GM21717 (cell line): ENCODE measurements around the gene CNTNAP5.
"Not testable (repeated sequence)": the region's sequence is repeated elsewhere in the genome, so short reads cannot be mapped to it uniquely, and the experiment has no call there.

ENCODE experiments used
- ATAC-seq: cut with Tn5 transposase; IDR thresholded peaks from one replicate; pipeline ENCODE4 v1.9.1; 2021; ENCODE audit warnings: mild to moderate bottlenecking, moderate library complexity; ENCODE audit not compliant: unreplicated experiment

Gene CNTNAP5

DNA sequence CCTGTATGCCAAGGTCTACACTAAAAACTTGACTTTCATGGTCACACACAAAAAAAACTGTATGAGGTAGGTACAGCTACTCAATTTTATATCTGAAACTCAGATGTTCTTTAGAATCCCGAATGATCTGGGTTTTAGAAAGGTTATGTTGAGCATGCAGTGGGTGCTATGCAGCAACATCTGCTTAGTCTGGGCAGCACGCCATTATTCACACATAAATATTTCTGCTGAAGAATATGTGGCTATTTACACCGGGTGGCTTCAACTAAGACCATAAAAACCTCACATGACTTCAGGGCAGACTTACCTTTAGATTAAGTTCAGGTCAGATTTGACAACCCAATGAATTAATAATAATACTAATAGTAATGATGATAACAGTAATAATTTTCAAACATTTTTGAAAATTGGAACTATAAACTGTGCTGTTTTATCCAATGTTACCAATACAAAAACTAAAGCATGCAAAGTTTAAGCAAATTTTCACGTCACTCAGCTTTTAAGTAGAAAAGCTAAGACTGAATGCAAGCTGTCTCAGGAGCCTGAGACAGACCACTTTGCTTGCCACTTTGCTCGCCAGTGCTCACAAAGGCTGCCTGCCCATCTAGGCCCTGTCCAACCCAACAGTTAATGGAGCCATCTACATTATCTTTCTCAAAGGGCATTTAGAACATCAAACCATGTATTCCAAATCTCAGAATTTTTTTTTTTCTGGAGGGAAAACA is 292.0 kb downstream of the CNTNAP5 start:
- ATAC-seq, result no peak

DNA sequence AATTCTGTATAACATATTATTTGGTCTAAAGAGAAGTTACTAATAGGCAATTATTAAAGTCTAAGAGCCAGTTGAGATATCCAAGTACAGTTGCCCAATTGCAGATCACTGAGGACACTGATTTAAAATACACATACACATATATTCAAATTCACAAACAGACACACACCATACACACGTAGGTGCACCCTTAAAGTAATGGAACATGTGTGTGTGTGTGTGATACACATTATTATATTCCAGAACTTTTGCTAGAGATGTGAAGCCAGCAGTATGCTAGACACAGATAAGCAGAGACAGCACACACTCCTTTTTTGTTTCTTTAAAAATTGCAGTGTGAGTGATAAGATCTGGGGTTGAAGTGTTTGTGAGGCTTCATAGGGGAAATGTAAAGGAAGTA is 292.5 kb downstream of the CNTNAP5 start:
- no peak for ATAC-seq

DNA sequence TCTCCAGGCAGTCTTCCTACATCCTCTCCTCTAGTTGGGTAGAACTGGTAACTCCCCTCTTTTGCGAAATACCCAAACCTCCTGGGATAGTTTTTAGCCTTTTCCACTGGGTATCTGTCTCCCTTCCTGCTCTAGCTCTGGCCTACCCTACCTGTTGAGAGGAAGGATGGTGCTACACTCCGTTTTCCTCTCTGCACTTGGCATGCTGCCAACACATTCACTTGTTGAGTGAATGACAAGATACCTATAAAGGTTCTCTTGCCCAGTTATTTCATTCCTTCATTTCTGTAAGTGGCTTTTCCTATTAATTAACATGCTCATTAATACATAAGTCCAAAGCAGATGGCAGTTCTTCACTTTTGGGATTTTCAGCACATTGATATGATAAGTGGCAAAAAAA is 293.8 kb downstream of the CNTNAP5 start:
- ATAC-seq, result no peak

- ATAC-seq, result no peak
Measured at GRCh38 chr2:124319577-124319976, 294.5 kb downstream of the CNTNAP5 start.

- no peak for ATAC-seq
Measured at GRCh38 chr2:124320051-124320688, 295.1 kb downstream of the CNTNAP5 start.

- ATAC-seq, result no peak
Measured at GRCh38 chr2:124323321-124323720, 298.2 kb downstream of the CNTNAP5 start.

DNA sequence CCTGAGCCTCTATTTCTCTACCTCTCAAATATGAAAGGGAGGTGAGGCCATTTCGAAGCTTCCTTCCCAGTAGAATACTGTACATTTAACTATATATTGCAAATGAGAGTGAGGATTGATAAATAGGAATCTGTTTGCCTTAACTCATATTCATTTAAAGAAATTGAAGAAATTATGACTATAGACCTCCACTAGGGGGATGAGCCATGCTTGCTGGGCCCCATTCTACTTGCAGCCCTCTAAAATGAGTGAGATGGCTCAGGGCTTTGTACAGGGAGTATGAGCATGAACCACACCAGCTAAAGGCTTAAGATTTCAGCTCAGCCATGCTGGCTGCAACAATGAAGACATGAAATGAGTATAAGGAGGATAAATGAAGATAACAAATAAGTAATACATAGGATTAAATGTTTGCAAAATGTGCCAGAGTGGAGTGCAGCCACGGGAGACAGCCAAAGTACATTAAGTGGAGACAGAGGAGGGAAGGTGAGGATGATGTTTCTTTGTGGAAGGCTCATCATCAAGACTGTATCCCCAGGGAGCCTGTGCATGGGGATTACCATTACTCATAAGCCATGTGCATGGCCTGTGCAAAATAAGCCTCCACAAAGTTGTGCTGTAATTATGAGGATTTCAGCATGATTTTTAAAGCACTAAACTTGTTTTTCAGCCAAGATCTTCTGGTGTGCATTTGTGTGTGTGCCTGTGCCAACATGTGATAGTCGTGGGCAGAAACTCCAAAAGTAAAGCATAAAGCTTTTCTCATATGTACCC is 300.8 kb downstream of the CNTNAP5 start:
- no peak for ATAC-seq

DNA sequence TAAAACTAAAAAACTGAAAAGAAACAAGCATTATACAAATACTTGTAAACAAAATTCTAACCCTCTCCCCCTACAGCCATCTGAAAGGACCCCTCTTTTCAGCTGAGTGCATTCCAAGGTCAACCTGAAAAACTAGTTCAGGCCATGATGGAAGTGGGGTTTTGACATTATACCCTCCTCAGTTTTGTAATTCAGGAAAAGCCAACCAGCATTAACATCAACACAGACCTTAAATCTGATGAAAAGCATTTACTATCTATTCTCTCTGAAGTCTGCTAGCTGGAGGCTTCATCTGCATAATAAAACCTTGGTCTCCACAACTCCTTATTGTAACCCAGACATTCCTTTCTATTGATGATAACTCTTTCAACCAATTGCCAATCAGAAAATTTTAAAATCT is 302.2 kb downstream of the CNTNAP5 start:
- no peak for ATAC-seq

- no peak for ATAC-seq
Measured at GRCh38 chr2:124328397-124328796, 303.3 kb downstream of the CNTNAP5 start.

- no peak for ATAC-seq
Measured at GRCh38 chr2:124333784-124334183, 308.7 kb downstream of the CNTNAP5 start.

- no peak for ATAC-seq
Measured at GRCh38 chr2:124335058-124335457, 310.0 kb downstream of the CNTNAP5 start.

GRCh38 chr2:124339709-124340108 is 314.6 kb downstream of the CNTNAP5 start:
- no peak for ATAC-seq

DNA sequence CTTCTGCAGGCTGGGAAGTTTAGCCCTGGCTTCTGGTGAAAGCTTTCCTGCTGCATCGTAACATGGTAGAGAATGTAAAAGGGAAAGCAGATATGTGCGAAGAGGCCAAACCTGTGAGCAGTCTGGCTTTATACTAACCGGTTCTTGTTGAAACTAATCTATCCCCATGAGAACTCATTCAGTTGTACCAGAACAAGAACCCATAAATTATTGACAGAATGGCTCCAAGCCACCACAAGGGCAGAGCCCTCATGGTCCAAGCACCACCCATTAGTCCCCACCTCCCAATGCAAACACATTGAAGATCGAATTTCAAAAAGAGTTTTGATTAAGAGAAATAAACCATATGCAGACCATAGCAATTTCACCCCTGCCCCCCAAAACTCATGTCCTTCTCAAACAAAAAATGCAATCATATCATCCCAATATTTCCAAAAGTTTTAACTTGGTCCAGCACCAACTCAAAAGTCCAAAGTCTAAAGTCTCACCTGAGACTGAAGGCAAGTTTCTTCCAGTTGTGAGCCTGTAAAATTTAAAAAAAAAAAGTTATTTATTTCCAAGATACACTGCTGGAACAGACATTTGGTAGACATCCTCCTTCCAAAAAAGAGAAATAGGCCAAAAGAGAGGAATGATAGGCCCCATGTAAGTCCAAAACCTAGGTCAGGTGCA is 318.9 kb downstream of the CNTNAP5 start:
- no peak for ATAC-seq

DNA sequence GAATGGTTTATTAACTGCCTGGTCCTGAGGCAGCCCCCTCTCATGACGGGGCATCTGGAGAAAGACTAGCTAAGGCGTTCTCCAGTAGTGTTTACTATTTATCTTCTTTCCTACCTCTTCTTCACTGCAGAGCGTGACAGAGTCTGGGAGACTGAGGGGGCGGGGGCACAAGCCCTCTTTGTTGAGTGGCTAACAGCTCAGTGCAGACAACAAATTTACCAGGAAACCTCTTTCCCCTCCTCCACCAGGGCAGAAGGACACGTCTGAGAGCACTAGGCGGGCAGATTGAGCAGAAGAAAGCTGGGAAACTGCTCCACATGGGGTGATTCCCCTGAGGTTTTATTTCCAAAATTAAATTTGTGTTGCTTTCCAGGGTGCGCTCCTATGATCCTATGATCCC is 322.1 kb downstream of the CNTNAP5 start:
- ATAC-seq, result no peak

DNA sequence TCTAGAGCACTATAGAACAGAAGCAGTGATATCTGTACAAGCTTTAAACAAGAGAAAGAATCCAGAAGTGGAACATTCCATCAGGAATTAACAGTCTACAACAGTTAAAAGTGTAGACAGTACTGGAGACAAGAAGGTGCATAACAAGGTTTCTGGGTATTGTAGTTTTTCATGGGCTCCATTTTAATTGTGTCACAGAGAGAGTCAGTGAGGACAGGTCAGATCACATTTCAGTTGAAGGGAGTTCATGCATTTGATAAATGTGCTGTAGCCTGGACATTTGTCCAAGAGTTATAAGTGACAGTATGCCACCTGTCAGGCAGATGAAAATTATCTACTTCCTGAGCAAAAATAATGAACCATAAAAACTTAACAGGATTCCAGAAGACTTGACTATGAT is 328.6 kb downstream of the CNTNAP5 start:
- no peak for ATAC-seq

DNA sequence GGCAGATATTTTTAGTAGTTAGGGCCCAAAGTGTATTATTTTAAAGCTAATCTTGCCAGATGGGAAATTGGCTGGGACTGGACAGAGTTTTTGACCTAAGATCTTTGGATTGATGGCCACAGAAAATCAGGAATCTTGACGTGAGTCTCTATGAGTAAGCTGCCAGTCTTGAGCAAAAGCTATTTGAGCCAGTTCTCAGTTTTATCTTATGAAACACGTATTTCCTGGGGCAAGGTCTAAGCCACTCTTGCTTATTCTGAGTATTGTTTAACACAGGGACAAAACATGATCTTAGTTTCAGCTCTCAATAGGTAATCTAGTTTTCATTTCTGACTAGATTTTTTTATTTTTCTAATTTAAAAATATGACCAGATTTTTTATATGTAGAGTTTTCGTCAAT is 329.4 kb downstream of the CNTNAP5 start:
- no peak for ATAC-seq

GRCh38 chr2:124361966-124362365 is 336.9 kb downstream of the CNTNAP5 start:
- not testable (repeated sequence) for ATAC-seq

DNA sequence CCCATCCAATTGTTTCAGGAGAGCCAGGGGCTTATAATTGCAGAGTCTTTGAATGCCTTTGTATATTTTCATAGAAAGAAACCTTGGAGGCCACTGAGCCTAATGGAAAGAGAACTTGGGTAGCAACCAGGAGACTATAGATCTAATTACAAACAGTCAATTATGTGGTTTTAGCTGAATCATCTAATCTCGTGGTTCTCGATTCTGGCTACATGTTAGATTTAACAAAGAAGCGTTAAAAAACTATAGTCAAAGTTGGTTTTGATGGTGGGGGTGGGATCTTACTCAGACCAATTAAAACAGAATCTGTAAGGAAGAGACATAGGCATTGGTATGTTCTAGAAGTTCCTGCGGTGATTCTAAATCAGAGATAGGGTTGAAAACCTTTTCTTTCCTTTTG is 344.1 kb downstream of the CNTNAP5 start:
- ATAC-seq, result no peak

GRCh38 chr2:124380221-124380749 is 355.2 kb downstream of the CNTNAP5 start:
- no peak for ATAC-seq

GRCh38 chr2:124382067-124382618 is 357.1 kb downstream of the CNTNAP5 start:
- ATAC-seq, result no peak

GRCh38 chr2:124395961-124396360 is 370.9 kb downstream of the CNTNAP5 start:
- no peak for ATAC-seq
